Parathyroid adenoma (tissue), 2 donors: ENCODE results near the gene DKK3.
"Not testable (repeated sequence)": the region's sequence is repeated elsewhere in the genome, so short reads cannot be mapped to it uniquely, and the experiment has no call there.

Source experiments
- H2AFZ ChIP-seq: fragments of 300-600 bp; sonication (generic); one replicate; pipeline ENCODE4 v1.7.0; 2017; ENCODE audit warnings: antibody characterized with exemption, mild to moderate bottlenecking
- H3K27ac ChIP-seq: fragments of 300-600 bp; sonication (generic); one replicate; pipeline ENCODE4 v1.7.0; 2017
- H3K27me3 ChIP-seq: fragments of 300-600 bp; sonication (generic); one replicate; pipeline ENCODE4 v1.7.0; 2017; ENCODE audit warnings: low read length; ENCODE audit not compliant: control insufficient read depth, insufficient read depth
- H3K36me3 ChIP-seq: fragments of 300-600 bp; sonication (generic); one replicate; pipeline ENCODE4 v1.7.0; 2017; ENCODE audit warnings: low read length; ENCODE audit not compliant: control insufficient read depth, insufficient read depth
- H3K4me1 ChIP-seq: fragments of 300-600 bp; sonication (generic); one replicate; pipeline ENCODE4 v1.7.0; 2017; ENCODE audit warnings: control low read depth
- H3K4me2 ChIP-seq: fragments of 300-600 bp; sonication (generic); one replicate; pipeline ENCODE4 v1.7.0; 2017; ENCODE audit warnings: low read length
- H3K4me3 ChIP-seq: fragments of 300-600 bp; sonication (generic); one replicate; pipeline ENCODE4 v1.7.0; 2017; ENCODE audit warnings: low read depth, low read length
- H3K79me2 ChIP-seq: fragments of 300-600 bp; sonication (generic); one replicate; pipeline ENCODE4 v1.7.0; 2017; ENCODE audit warnings: control low read depth
- H3K9ac ChIP-seq: fragments of 300-600 bp; sonication (generic); one replicate; pipeline ENCODE4 v1.7.0; 2017; ENCODE audit warnings: mild to moderate bottlenecking
- H3K9me3 ChIP-seq: fragments of 300-600 bp; sonication (generic); one replicate; pipeline ENCODE4 v1.7.0; 2017; ENCODE audit warnings: low read length; ENCODE audit not compliant: control insufficient read depth
- TF ChIP-seq, protein P1 (sequence below): fragments of 300-600 bp; sonication (generic); IDR thresholded peaks from one replicate; pipeline ENCODE4 v1.7.0; 2017; ENCODE audit warnings: antibody characterized with exemption, mild to moderate bottlenecking
- donor health status: primary hyperparathyroidism.

The DKK3 gene

DNA sequence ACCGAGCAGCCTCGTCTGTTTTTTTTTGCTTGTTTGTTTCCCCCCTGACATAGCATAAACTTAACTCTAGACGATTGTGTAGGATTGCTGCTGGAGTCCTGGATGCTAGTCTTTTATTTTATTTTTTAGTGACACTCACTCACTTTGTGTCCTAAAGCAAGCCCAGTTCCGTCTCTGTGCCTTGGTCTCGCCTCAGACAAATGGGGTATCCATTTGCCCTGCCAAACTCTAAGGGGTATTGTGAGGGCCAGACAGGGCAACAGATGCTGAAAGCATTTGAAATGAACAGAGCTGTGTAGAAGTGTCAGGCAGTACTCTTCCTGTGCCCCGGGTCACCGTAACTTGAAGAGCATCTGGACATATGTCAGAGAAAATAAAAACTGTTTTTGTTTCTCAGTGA, 34.8 kb upstream of the DKK3 start:
- Histone ChIP-seq H3K9me3 (no peaks in the 10 kb centered on the region), H3K4me1 (no peaks in the 10 kb centered on the region), H2AFZ (no peak overlapping the region), H3K79me2 (no peaks in the 10 kb centered on the region), H3K27ac (no peak overlapping the region), H3K4me2 (no peak overlapping the region), H3K27me3 (no peaks in the 10 kb centered on the region), H3K4me3 (no peak overlapping the region), H3K36me3 (no peaks in the 10 kb centered on the region), H3K9ac (no peak overlapping the region)
- TF ChIP-seq, protein P1, sequence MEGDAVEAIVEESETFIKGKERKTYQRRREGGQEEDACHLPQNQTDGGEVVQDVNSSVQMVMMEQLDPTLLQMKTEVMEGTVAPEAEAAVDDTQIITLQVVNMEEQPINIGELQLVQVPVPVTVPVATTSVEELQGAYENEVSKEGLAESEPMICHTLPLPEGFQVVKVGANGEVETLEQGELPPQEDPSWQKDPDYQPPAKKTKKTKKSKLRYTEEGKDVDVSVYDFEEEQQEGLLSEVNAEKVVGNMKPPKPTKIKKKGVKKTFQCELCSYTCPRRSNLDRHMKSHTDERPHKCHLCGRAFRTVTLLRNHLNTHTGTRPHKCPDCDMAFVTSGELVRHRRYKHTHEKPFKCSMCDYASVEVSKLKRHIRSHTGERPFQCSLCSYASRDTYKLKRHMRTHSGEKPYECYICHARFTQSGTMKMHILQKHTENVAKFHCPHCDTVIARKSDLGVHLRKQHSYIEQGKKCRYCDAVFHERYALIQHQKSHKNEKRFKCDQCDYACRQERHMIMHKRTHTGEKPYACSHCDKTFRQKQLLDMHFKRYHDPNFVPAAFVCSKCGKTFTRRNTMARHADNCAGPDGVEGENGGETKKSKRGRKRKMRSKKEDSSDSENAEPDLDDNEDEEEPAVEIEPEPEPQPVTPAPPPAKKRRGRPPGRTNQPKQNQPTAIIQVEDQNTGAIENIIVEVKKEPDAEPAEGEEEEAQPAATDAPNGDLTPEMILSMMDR = no peak

DNA sequence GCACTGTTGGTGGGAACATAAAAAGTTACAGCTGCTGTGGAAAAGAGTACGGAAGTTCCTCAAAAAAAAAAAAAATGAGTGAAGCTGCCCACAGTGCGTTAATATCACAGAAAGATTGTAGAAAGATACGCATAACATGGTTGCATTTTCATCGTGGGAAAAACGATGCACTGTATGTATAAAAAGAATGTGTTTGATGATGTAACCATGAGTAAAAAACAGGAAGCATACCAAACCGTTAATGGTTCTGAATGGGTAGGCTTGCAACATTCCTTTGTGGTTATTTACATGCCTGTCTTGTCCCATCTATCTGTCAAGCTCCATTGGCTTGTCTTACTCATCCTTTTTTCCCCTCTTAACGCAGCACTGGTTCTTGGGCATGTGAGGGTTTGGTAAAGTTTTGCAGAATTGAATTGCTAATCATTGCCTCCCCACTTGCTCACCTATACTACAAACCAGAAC, 33.8 kb upstream of the DKK3 start:
- H2AFZ ChIP-seq = no peak overlapping the region
- H3K79me2 ChIP-seq = no peaks in the 10 kb centered on the region
- H3K36me3 ChIP-seq = no peaks in the 10 kb centered on the region
- no peaks in the 10 kb centered on the region for H3K4me1 ChIP-seq
- no peak overlapping the region for H3K9ac ChIP-seq
- no peaks in the 10 kb centered on the region for H3K27me3 ChIP-seq
- H3K4me3 ChIP-seq = no peak overlapping the region
- H3K27ac ChIP-seq = no peak overlapping the region
- no peak overlapping the region for H3K4me2 ChIP-seq
- TF ChIP-seq, protein P1 = no peak
- no peaks in the 10 kb centered on the region for H3K9me3 ChIP-seq

DNA sequence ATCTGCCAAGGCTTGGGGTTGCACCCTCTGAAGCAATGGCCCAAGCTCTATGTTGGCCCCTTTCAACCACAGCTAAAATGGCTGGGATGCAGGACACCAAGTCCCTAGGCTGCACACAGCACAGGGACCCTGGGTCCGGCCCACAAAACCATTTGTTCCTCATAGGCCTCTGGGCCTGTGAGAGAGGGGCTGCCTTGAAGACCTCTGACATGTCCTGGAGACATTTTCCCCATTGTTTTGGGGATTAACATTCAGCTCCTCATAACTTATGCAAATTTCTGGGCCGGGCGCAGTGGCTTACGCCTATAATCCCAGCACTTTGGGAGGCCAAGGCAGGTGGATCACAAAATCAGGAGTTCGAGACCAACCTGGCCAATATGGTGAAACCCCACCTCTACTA, 32.3 kb upstream of the DKK3 start:
- H3K27ac ChIP-seq, H3K36me3 ChIP-seq, H3K4me1 ChIP-seq, H3K27me3 ChIP-seq, H3K79me2 ChIP-seq, H3K9ac ChIP-seq, H3K4me3 ChIP-seq, H3K9me3 ChIP-seq, H2AFZ ChIP-seq, H3K4me2 ChIP-seq: not testable (repeated sequence)

DNA sequence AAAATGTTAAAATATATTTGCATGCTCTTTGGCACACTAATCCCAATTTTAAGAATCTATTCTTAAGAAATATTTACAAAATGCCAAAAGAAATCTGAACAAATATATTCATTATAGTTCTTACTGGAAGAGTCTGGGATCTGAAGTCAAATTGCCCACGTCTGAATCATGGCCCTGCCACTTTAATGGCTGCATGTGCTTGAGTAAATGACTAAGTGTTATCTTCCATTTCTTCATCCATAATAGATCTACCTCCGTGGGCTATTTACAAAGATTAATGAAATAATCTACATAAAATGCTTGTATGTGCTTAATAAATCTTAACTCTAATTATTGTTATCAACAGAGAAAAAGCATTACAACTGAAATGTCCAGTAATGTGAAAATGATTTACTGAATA, 24.5 kb upstream of the DKK3 start:
- TF ChIP-seq, protein P1 = no peak
- Histone ChIP-seq H3K27me3 (no peaks in the 10 kb centered on the region), H2AFZ (no peak overlapping the region), H3K4me2 (no peak overlapping the region), H3K36me3 (no peaks in the 10 kb centered on the region), H3K4me3 (no peak overlapping the region), H3K9me3 (no peaks in the 10 kb centered on the region), H3K79me2 (no peaks in the 10 kb centered on the region), H3K9ac (no peak overlapping the region), H3K27ac (no peak overlapping the region), H3K4me1 (peaks cover 8% of the 10 kb centered on the region)

DNA sequence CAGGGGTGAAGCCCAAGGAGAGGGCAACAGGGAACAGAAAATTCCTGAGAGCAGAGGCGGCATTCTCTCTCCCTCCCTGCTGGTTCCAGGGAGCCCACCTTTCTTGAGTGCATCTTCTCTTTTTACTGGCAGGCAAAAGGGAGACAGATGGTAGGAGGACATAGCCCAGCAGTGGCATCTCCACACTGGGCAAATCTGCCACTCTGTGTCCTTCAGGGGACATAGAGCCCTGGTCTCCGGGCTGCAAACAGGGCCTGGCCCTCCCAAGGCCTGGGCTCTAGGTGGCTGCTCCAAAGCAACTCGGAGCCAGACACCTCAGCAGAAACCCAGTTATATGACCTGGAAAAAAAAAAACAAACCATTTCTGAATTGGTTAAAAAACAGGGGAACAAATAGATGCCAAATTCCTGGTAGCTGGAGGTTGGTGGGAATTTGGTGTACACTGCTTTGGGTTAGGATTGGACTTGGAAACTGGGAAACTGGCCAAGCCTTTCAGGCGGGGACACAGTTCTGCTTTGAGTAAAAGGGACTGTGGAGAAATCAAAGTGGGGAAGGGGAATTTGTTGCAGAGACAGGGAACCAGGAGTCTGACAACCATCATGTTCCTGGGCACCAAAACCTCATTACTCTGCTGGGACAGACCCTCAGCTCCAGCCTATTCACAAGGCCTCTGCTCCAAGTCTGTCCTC, 23.6 kb upstream of the DKK3 start:
- Histone ChIP-seq H3K4me3 (no peak overlapping the region), H3K27ac (no peak overlapping the region), H3K27me3 (no peaks in the 10 kb centered on the region), H3K79me2 (no peaks in the 10 kb centered on the region), H2AFZ (no peak overlapping the region), H3K36me3 (no peaks in the 10 kb centered on the region), H3K9ac (no peak overlapping the region), H3K4me1 (peaks cover 8% of the 10 kb centered on the region), H3K9me3 (no peaks in the 10 kb centered on the region), H3K4me2 (no peak overlapping the region)
- TF ChIP-seq, protein P1 = no peak
